Measurements from ENCODE around the gene BPIFB6. TPM values are rescaled to one million over a fixed set of nuclear protein-coding genes. Genes with fewer than 3 reads are reported as not detected.

The BPIFB6 gene
- total and polyA plus RNA-seq, 2 of the 4 experiments (the other 2 are of a cell fraction): not detected

- in situ Hi-C loops (cut with MboI; ENCODE audit: low sequenced_read_pairs): no loop called here
- Histone ChIP-seq H4K20me1 (ENCODE audit: insufficient read depth, low read length) (no peaks in the 10 kb centered on the region), H3K56ac (ENCODE audit: extremely low read depth, insufficient read depth, low read length) (no peak overlapping the region), H3K23ac (ENCODE audit: low read depth, low read length) (no peak overlapping the region), H3K18ac (ENCODE audit: low read depth, low read length) (no peak overlapping the region), H2BK15ac (ENCODE audit: low read depth, low read length) (no peak overlapping the region), H3K27ac (ENCODE audit: insufficient read depth, low read length) (no peak overlapping the region), H3K9me3 (ENCODE audit: control insufficient read depth, insufficient read depth, low read length) (no peaks in the 10 kb centered on the region), H3K27me3 (ENCODE audit: control insufficient read depth, insufficient read depth, low read length) (peaks cover 15% of the 10 kb centered on the region), H3K9me1 (ENCODE audit: insufficient read depth, low read length) (no peaks in the 10 kb centered on the region), H2AK5ac (ENCODE audit: low read depth, low read length) (no peak overlapping the region), H3K4ac (ENCODE audit: low read depth, low read length) (no peak overlapping the region), H2AFZ (replicated peaks; ENCODE audit: low read length, poor library complexity) (no peak overlapping the region), H3K4me2 (ENCODE audit: low read depth, low read length) (no peak overlapping the region), H3K4me1 (ENCODE audit: control insufficient read depth, insufficient read depth, low read length) (no peaks in the 10 kb centered on the region), H4K5ac (ENCODE audit: low read depth, low read length) (no peak overlapping the region), H3K4me3 (ENCODE audit: insufficient read depth, low read depth, low read length) (no peak overlapping the region), H2AK9ac (replicated peaks; ENCODE audit: low read depth, low read length, poor library complexity) (no peak overlapping the region), H3K14ac (replicated peaks; ENCODE audit: low read depth, low read length) (no peak overlapping the region), H2BK20ac (ENCODE audit: low read depth, low read length) (no peak overlapping the region), H3K36me3 (ENCODE audit: control insufficient read depth, insufficient read depth, low read length) (no peaks in the 10 kb centered on the region), H4K91ac (ENCODE audit: insufficient read depth, low read depth, low read length) (no peak overlapping the region), H3K79me1 (ENCODE audit: low read depth in 1 of 2, low read length in 2 of 2) (no peaks in the 10 kb centered on the region), H3K9ac (ENCODE audit: low read depth, low read length) (no peak overlapping the region), H2BK5ac (ENCODE audit: low read depth, low read length, poor library complexity, severe bottlenecking) (no peak overlapping the region), H2BK120ac (ENCODE audit: low read depth, low read length) (no peak overlapping the region), H4K8ac (ENCODE audit: low read depth in 2 of 2, low read length in 2 of 2) (no peak overlapping the region)
- intact Hi-C loops (cut with micrococcal nuclease): no loop called here
- ChIA-PET POLR2A (ENCODE audit: unreplicated experiment) (no interaction called here), CTCF (no interaction called here)
- dilution Hi-C loops (cut with HindIII; ENCODE audit: low sequenced_read_pairs, unreplicated experiment): no loop called here
- ATAC-seq (ENCODE audit: low read depth): no peak
- no peak for TF ChIP-seq MAZ (IDR thresholded peaks at IDR 0.05; ENCODE audit: borderline replicate concordance, low read depth, low read length)
- no peak for TF ChIP-seq SMC3 (IDR thresholded peaks at IDR 0.05; ENCODE audit: low read depth, low read length)
- TF ChIP-seq POLR2A (IDR thresholded peaks at IDR 0.05; ENCODE audit: low read depth, low read length): no peak
- TF ChIP-seq RCOR1 (IDR thresholded peaks at IDR 0.05; ENCODE audit: insufficient replicate concordance, low read length): no peak
- no peak for TF ChIP-seq ELK1 (IDR thresholded peaks at IDR 0.05; ENCODE audit: borderline replicate concordance, low read depth, low read length)
- no peak for TF ChIP-seq USF2 (IDR thresholded peaks at IDR 0.05; ENCODE audit: low read depth, low read length)
- WGBS, 2 experiments (ENCODE audit: extremely low coverage in 2 of 2, insufficient read length in 1 of 2): 70% methylated on average over 5 of the region's 12 CpGs; no CpG with 5 or more reads in 1 of the 2 experiments
- DNase-seq: no peak
- BruUV-seq (replicated peaks): no TSS peak
These were observed 17.6 kb upstream of the BPIFB6 start for GRCh38 chr20:33013701-33014326.

Data from IMR-90 (cell line).